GM06990 (cell line): Measurements from ENCODE around the gene FAM25G.

Experiments
- DNase-seq: peaks from one replicate; pipeline ENCODE4 v3.0.0-alpha.2; 2011; ENCODE audit not compliant: insufficient read length; ENCODE audit errors: extremely low read depth
- H3K27me3 ChIP-seq: replicated peaks from 2 replicates; pipeline ENCODE4 v1.6.0; 2011; ENCODE audit warnings: low read length; ENCODE audit not compliant: control insufficient read depth, insufficient read depth
- H3K36me3 ChIP-seq: 2 replicates; pipeline ENCODE4 v1.5.1; 2011; ENCODE audit warnings: low read length; ENCODE audit not compliant: control insufficient read depth, insufficient read depth
- H3K4me3 ChIP-seq: replicated peaks from 2 replicates; pipeline ENCODE4 v1.5.1; 2011; ENCODE audit warnings: low read depth, mild to moderate bottlenecking, control low read depth, low read length
- CTCF ChIP-seq: IDR thresholded peaks from 2 replicates; pipeline ENCODE4 v1.5.1; 2011; ENCODE audit warnings: low read length, control low read depth, mild to moderate bottlenecking, inconsistent platforms; ENCODE audit not compliant: insufficient read depth, poor library complexity, severe bottlenecking

FAM25G gene

GRCh38 chr10:47447209-47447608, 44.3 kb downstream of the FAM25G start:
- no peaks in the 10 kb centered on the region for H3K36me3 ChIP-seq
- no peak for DNase-seq
- TF ChIP-seq CTCF: no peak
- no peaks in the 10 kb centered on the region; the same call in 1 of the 2 replicates for H3K27me3 ChIP-seq
- no peak overlapping the region for H3K4me3 ChIP-seq

GRCh38 chr10:47445720-47446119, 45.8 kb downstream of the FAM25G start:
- no peak for DNase-seq
- Histone ChIP-seq H3K4me3 (no peak overlapping the region), H3K36me3 (no peaks in the 10 kb centered on the region), H3K27me3 (no peaks in the 10 kb centered on the region; the same call in none of the 2 replicates)
- no peak for TF ChIP-seq CTCF

- Histone ChIP-seq H3K36me3 (no peaks in the 10 kb centered on the region), H3K27me3 (no peaks in the 10 kb centered on the region; the same call in 1 of the 2 replicates), H3K4me3 (no peak overlapping the region)
- TF ChIP-seq CTCF: no peak
- DNase-seq: no peak
These were observed 47.5 kb downstream of the FAM25G start for GRCh38 chr10:47444047-47444446.

- TF ChIP-seq CTCF: no peak
- no peak for DNase-seq
These were observed 48.4 kb downstream of the FAM25G start for GRCh38 chr10:47443145-47443544.

GRCh38 chr10:47442351-47442750, 49.1 kb downstream of the FAM25G start:
- Histone ChIP-seq H3K36me3 (no peaks in the 10 kb centered on the region), H3K4me3 (no peak overlapping the region), H3K27me3 (no peaks in the 10 kb centered on the region; the same call in 1 of the 2 replicates)
- DNase-seq: no peak
- TF ChIP-seq CTCF: no peak

More at GRCh38 chr10:47443145-47443544, 48.4 kb downstream of the FAM25G start:
- Histone ChIP-seq H3K36me3 (no peaks in the 10 kb centered on the region), H3K27me3 (no peaks in the 10 kb centered on the region; the same call in 1 of the 2 replicates), H3K4me3 (no peak overlapping the region)

- DNase-seq: no peak
- H3K4me3 ChIP-seq: no peak overlapping the region
- no peak for TF ChIP-seq CTCF
- no peaks in the 10 kb centered on the region; the same call in 1 of the 2 replicates for H3K27me3 ChIP-seq
- no peaks in the 10 kb centered on the region for H3K36me3 ChIP-seq
These were observed 49.6 kb downstream of the FAM25G start for GRCh38 chr10:47441938-47442337.
